Psoas muscle (tissue), 8 donors: ENCODE results near the gene PKHD1. TPM values are rescaled to one million over a fixed set of nuclear protein-coding genes. Genes with fewer than 3 reads are reported as not detected.

Experiments used
- ATAC-seq, 4 donors: fragments of 200-7000 bp; cut with Tn5 transposase; one replicate each; pipeline ENCODE4 v1.9.1; 2020; ENCODE audit warnings: moderate library complexity in 3 of 4, mild to moderate bottlenecking in 2 of 4
- DNase-seq, 2 donors: peaks; one replicate each; pipeline ENCODE4 v3.0.0-alpha.2; 2020
- H3K27ac ChIP-seq: fragments of 200-600 bp; one replicate; pipeline ENCODE4 v1.8.0; 2022
- H3K27me3 ChIP-seq, 3 donors: fragments of 200-600 bp in 1 of 3; one replicate each; pipeline versions ENCODE4 v1.6.1 to v1.8.0; 2013 to 2022; ENCODE audit warnings: low read length in 2 of 3, mild to moderate bottlenecking in 2 of 3, moderate library complexity in 1 of 3; ENCODE audit not compliant: insufficient read depth in 3 of 3
- H3K36me3 ChIP-seq, 2 donors: fragments of 200-600 bp in 1 of 2; one replicate each; pipeline versions ENCODE4 v1.6.1 to v1.8.0; 2013 to 2022; ENCODE audit warnings: low read depth in 1 of 2, mild to moderate bottlenecking in 1 of 2, moderate library complexity in 1 of 2; ENCODE audit not compliant: insufficient read depth in 1 of 2
- H3K4me1 ChIP-seq: fragments of 200-600 bp; one replicate; pipeline ENCODE4 v1.8.0; 2022
- H3K4me3 ChIP-seq: fragments of 200-600 bp; one replicate; pipeline ENCODE4 v1.8.0; 2022; ENCODE audit warnings: mild to moderate bottlenecking
- H3K9me3 ChIP-seq: fragments of 200-600 bp; one replicate; pipeline ENCODE4 v1.8.0; 2022
- WGBS, 3 donors: extraction: QIAGEN DNeasy Blood & Tissue Kit; methylation state at CpG; one replicate each; pipeline versions ENCODE4 v1.1.6 to v1.1.7; 2013; 5-methylcytosine and 5-hydroxymethylcytosine counted together
- intact Hi-C, 2 donors: fragments of 100-400 bp; cut with DNase I; formaldehyde crosslinking; loops; one replicate each; pipeline versions ENCODE4 v1.11.0 to v1.14.2; 2022
- polyA plus RNA-seq, 3 donors: library from polyadenylated mRNA; stranded (reverse); fragments of 200-250 nt; gene quantifications; one replicate each; pipeline ENCODE4 v1.2.3, GENCODE V29; 2013
- total RNA-seq, 4 donors: library from RNA; stranded (reverse); fragmentation: NEBNext Ultra II Directional in 2 of 4; extraction: Animal tissue kit (Norgen Biotek cat#: 25700) in 2 of 4; gene quantifications; one replicate each; pipeline versions ENCODE4 v1.2.1 to v1.2.4, GENCODE V29; 2021 to 2023
- TF ChIP-seq, protein P1 (sequence below): fragments of 200-600 bp; IDR thresholded peaks from one replicate; pipeline ENCODE4 v1.8.0; 2022; ENCODE audit warnings: antibody characterized with exemption
- donor health status: healthy with polysubstance abuse.
- donor health status: DM: no; HTN: no; CAD: no; lungs with moderate emphysema.
- donor health status: Bipolar disorder and iron deficiency.
- donor health status: healthy.
- donor health status: DM: yes; HTN: yes; CAD: no.
- donor health status: DM: no; HTN: no; CAD: no.
- donor health status: DM: no; HTN: no; CAD: no.
- donor health status: DM: yes; HTN: yes; CAD: no.

The PKHD1 gene
- total and polyA plus RNA-seq, 7 donors: under 0.01 to 0.11 (median 0.02) TPM; not detected in 2

DNA sequence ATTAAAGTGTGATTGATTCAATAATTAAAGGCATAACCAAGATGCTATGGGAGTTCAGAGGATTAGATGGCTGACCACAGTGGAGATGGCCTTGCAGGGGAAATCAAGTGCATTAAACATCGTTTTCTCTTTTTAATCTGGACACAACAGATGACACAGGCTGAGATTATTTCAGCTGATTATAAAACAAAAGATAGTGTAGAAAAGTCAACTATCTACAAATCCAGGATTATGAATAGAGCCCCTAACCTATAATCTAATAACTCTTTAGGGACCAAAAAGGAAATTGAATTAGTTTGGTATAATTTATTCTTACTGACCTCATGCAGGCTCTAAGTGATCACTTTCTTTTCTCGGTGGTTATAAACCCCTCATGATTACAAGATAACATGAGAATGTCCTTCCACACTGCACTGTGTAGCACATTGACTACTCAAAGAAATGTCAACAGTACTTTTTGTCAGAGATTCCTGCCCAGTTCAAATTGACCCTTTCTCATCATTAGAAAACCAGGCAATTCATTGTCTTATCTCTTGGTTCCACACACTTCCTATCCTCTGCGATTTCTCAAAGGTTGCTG lies 122.1 kb downstream of the PKHD1 start:
- ATAC-seq (no peak), DNase-seq (no peak)
- no peaks in the 10 kb centered on the region for H3K9me3 ChIP-seq
- no peaks in the 10 kb centered on the region for H3K36me3 ChIP-seq
- no peaks in the 10 kb centered on the region for H3K27me3 ChIP-seq
- H3K27ac ChIP-seq: no peak overlapping the region
- H3K4me3 ChIP-seq: no peak overlapping the region
- intact Hi-C loops: no loop called here
- no peaks in the 10 kb centered on the region for H3K4me1 ChIP-seq
- WGBS, 3 donors: 62 to 72% (median 62%) methylated on average over 3 of the region's 3 CpGs
- TF ChIP-seq, protein P1, sequence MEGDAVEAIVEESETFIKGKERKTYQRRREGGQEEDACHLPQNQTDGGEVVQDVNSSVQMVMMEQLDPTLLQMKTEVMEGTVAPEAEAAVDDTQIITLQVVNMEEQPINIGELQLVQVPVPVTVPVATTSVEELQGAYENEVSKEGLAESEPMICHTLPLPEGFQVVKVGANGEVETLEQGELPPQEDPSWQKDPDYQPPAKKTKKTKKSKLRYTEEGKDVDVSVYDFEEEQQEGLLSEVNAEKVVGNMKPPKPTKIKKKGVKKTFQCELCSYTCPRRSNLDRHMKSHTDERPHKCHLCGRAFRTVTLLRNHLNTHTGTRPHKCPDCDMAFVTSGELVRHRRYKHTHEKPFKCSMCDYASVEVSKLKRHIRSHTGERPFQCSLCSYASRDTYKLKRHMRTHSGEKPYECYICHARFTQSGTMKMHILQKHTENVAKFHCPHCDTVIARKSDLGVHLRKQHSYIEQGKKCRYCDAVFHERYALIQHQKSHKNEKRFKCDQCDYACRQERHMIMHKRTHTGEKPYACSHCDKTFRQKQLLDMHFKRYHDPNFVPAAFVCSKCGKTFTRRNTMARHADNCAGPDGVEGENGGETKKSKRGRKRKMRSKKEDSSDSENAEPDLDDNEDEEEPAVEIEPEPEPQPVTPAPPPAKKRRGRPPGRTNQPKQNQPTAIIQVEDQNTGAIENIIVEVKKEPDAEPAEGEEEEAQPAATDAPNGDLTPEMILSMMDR: no peak

DNA sequence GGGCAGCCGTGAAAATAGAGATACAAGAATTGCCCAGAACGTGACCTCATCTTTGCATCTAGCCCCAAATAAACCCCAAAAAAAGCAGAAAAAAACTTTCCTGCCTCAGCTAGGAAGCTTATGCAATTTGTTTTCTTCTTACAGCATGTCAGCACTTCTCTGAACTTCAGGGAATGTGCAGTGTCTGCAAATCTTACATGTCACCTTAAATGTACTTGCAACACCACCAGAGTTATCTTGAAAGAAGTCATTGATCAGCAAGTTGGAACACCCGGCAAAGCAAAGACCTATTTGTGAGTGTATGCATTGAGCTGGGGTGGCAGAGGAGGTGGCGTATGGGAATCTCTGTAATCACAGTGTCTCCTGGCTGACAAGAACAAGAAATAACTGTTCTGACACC lies 123.4 kb downstream of the PKHD1 start:
- Histone ChIP-seq H3K27me3 (no peaks in the 10 kb centered on the region), H3K9me3 (no peaks in the 10 kb centered on the region), H3K36me3 (no peaks in the 10 kb centered on the region), H3K27ac (no peak overlapping the region), H3K4me1 (no peaks in the 10 kb centered on the region), H3K4me3 (no peak overlapping the region)
- ATAC-seq: no peak
- TF ChIP-seq, protein P1: no peak
- intact Hi-C loops: loop anchor here in 1 of 2 donors (5.0 kb wide), 1 partner anchor 1147 kb away; the partner anchor contains the start of gene TFAP2B
- no peak for DNase-seq
- 66 to 80% (median 73%) methylated on average over 4 of the region's 4 CpGs for WGBS, 3 donors

DNA sequence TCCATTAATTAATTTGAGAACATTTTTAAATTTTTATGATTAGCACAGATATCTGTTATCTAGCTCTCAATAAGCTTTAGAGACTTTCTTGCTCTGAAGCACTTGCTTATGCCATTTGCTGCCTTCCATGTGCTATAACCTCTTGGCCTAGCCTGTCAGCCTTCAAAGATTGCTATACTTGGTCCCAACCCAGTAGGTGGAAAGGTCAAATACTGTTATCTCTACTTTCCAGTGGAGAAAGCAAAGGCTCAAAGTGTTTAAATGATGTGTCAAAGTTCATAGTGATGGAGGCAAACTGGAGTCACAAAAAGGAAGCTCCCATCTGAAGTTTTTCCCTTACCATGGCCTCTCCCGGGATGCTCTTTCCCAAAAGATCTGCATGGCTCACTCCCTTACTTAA lies 125.1 kb downstream of the PKHD1 start:
- DNase-seq (no peak), ATAC-seq (no peak)
- Histone ChIP-seq H3K36me3 (no peaks in the 10 kb centered on the region), H3K27me3 (no peaks in the 10 kb centered on the region), H3K27ac (no peak overlapping the region), H3K9me3 (no peaks in the 10 kb centered on the region), H3K4me1 (no peaks in the 10 kb centered on the region), H3K4me3 (no peak overlapping the region)
- intact Hi-C loops: loop anchor here in 1 of 2 donors (5.0 kb wide), 1 partner anchor 1145 kb away; the partner anchor contains the start of gene TFAP2B
- TF ChIP-seq, protein P1: no peak
- 91 to 93% (median 91%) methylated on average over 1 of the region's 1 CpG for WGBS, 3 donors

DNA sequence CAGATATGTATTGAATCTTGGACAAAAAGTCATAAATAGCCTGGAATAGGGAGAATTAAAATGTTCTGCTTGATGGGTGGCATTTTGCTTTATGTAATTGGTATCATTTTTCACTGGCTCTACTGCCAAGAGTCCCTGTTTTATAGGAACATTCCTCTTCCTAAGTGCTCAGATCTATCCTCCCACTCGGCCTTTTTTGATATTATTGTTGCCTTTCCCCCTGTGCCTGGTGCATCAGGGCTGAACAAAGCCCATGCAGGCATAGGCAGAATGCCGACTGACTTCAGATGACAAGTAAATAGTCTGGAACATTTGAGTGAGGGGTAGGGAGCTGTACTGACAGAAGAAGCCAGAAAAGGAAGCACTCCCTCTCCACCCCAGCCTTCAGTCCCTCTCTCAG lies 127.0 kb downstream of the PKHD1 start:
- WGBS, 3 donors: 23 to 50% (median 46%) methylated on average over 2 of the region's 2 CpGs
- no peak overlapping the region for H3K4me3 ChIP-seq
- no peaks in the 10 kb centered on the region for H3K36me3 ChIP-seq
- no peak for DNase-seq
- TF ChIP-seq, protein P1: no peak
- intact Hi-C loops: loop anchor here in 1 of 2 donors (5.0 kb wide), 1 partner anchor 1143 kb away; the partner anchor contains the start of gene TFAP2B
- ATAC-seq: no peak
- H3K27ac ChIP-seq: no peak overlapping the region
- no peaks in the 10 kb centered on the region for H3K9me3 ChIP-seq
- H3K4me1 ChIP-seq: no peaks in the 10 kb centered on the region
- no peaks in the 10 kb centered on the region for H3K27me3 ChIP-seq
